Tibial nerve (tissue), 4 donors: Measurements from ENCODE around the gene RSPH1. TPM values are rescaled to one million over a fixed set of nuclear protein-coding genes. Genes with fewer than 3 reads are reported as not detected.
A peak's percentile ranks its signal among the peaks of the same experiment; 100 is the strongest.

ENCODE experiments used
- DNase-seq, 2 donors: peaks; one replicate each; pipeline ENCODE4 v3.0.0-alpha.2; 2019; ENCODE audit warnings: low spot score in 2 of 2
- H3K27ac ChIP-seq, 4 donors: fragments of 200-600 bp; sonication (generic) in 3 of 4; one replicate each; pipeline ENCODE4 v1.5.1; 2017 to 2019; ENCODE audit warnings: mild to moderate bottlenecking in 1 of 4
- H3K27me3 ChIP-seq, 2 donors: fragments of 200-600 bp; sonication (generic) in 1 of 2; one replicate each; pipeline versions ENCODE4 v1.5.1 to v1.6.0; 2017 to 2019
- H3K36me3 ChIP-seq, 3 donors: fragments of 200-600 bp; sonication (generic); one replicate each; pipeline ENCODE4 v1.5.1; 2018 to 2019
- H3K4me1 ChIP-seq, 4 donors: fragments of 200-600 bp; sonication (generic) in 3 of 4; one replicate each; pipeline ENCODE4 v1.5.1; 2017 to 2019
- H3K4me3 ChIP-seq, 4 donors: fragments of 200-600 bp; sonication (generic) in 3 of 4; one replicate each; pipeline ENCODE4 v1.5.1; 2017 to 2019; ENCODE audit warnings: mild to moderate bottlenecking in 1 of 4, moderate library complexity in 1 of 4
- H3K9me3 ChIP-seq, 4 donors: fragments of 200-600 bp; sonication (generic) in 3 of 4; one replicate each; pipeline ENCODE4 v1.5.1; 2017 to 2019
- CTCF ChIP-seq, 5 experiments: fragments of 200-600 bp in 3 of 5; fragments of 450-650 bp in 2 of 5; sonication (generic) in 3 of 5; IDR thresholded peaks; one replicate each; pipeline ENCODE4 v1.5.1; 2016 to 2019; ENCODE audit warnings: antibody characterized with exemption in 5 of 5, mild to moderate bottlenecking in 3 of 5, moderate library complexity in 2 of 5
- EP300 ChIP-seq, 2 donors: sonication (generic); formaldehyde crosslinking; IDR thresholded peaks; one replicate each; pipeline ENCODE4 v1.6.1; 2017; ENCODE audit warnings: antibody characterized with exemption in 2 of 2, mild to moderate bottlenecking in 1 of 2
- POLR2A ChIP-seq, 2 donors: fragments of 450-650 bp; IDR thresholded peaks; one replicate each; pipeline ENCODE4 v1.6.1; 2017; ENCODE audit warnings: antibody characterized with exemption in 2 of 2, mild to moderate bottlenecking in 2 of 2, moderate library complexity in 2 of 2
- WGBS, 2 donors: methylation state at CpG; one replicate each; pipeline ENCODE4 v1.1.5; 2018; 5-methylcytosine and 5-hydroxymethylcytosine counted together
- total RNA-seq, 4 donors: library from RNA; depleted of rRNA; stranded (reverse); fragments of >200 nt; gene quantifications; one replicate each; pipeline ENCODE4 v1.1.0, GENCODE V29; 2016

Gene RSPH1
- total RNA-seq, 4 donors from 2014 or later: 0.21 to 1.7 TPM; not detected in 2

DNA sequence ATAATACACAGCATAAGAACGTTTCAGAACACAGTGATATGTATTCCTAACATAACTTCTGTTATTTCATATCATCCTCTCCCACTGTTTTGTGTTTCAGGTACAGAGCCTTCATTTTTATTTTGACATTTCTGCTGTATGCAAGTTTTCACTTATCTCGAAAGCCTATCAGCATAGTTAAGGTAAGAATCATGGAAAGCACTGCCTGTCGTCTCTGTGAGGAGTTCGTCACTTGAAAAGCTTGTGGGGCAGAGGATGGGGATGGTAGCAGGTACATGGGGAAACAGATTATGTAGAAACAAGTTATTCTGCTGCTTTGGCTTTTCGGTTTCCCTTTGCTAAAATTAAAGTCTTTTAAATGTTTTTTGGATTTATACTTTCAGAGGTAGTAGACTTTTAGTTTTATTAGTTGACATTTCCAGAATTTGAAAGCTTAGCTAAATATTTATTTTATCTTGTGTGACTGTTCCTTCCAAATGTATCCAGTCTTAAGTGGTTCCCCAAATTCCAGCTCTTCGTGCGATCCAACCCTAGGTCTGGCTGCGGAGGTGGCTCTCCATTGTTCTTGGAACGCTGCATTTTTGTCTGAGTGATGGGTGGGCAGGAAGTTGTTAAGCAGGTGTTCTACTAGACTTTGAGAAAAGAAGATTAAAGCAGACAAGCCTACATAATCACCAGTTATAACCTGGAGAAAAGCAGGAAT, 29.8 kb upstream of the RSPH1 start:
- H3K27me3 ChIP-seq: no peaks in the 10 kb centered on the region
- H3K4me1 ChIP-seq: peaks cover 0 to 33% (median 15%) of the 10 kb centered on the region in 4 donors
- no peak overlapping the region for H3K4me3 ChIP-seq
- no peaks in the 10 kb centered on the region for H3K9me3 ChIP-seq
- H3K27ac ChIP-seq: peak overlapping the region in 3 of 4 donors; percentile 52 to 80 (median 74)
- no peak for TF ChIP-seq POLR2A (IDR thresholded peaks at IDR 0.05)
- TF ChIP-seq CTCF (IDR thresholded peaks at IDR 0.05): no peak
- TF ChIP-seq EP300 (IDR thresholded peaks at IDR 0.05): no peak
- WGBS, 2 donors: 81 to 82% methylated on average over 9 of the region's 9 CpGs
- H3K36me3 ChIP-seq: peaks cover 0 to 16% (median 0%) of the 10 kb centered on the region in 3 donors
- DNase-seq: no peak

DNA sequence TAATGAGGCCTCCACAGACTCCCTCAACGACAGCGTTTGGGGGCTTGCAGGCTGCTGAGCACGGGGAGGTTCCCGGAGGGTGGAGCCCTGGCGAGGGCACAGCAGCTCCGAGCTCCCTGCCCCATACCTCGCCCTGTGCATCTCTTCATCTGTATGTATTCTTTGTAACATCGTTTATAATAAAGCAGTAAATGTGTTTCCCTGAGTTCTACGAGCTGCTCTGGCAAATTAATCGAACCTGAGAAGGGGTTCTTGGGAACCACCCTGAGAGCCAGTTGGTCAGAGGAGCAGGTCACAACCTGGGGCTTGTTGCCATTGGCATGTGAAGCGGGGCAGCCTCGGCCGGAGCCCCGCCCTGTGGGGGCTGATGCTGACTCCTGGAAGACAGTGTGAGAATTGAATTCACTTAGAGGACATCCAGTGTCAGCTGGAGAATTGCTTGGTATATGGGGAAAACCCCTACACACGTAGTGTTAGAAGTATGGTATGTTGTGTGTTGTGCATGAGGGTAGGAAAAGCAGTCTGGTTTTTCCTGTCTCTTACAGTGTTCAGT, 29.1 kb upstream of the RSPH1 start:
- no peak for TF ChIP-seq CTCF (IDR thresholded peaks at IDR 0.05)
- TF ChIP-seq EP300 (IDR thresholded peaks at IDR 0.05): no peak
- no peak for TF ChIP-seq POLR2A (IDR thresholded peaks at IDR 0.05)
- peaks cover 0 to 33% (median 17%) of the 10 kb centered on the region in 4 donors for H3K4me1 ChIP-seq
- no peaks in the 10 kb centered on the region for H3K9me3 ChIP-seq
- H3K4me3 ChIP-seq: peak overlapping the region in 3 of 4 donors; percentile 3 to 38 (median 17)
- DNase-seq: no peak
- peaks cover 0 to 14% (median 0%) of the 10 kb centered on the region in 3 donors for H3K36me3 ChIP-seq
- H3K27me3 ChIP-seq: no peaks in the 10 kb centered on the region
- peak overlapping the region; percentile 52 to 80 (median 76) for H3K27ac ChIP-seq
- WGBS, 2 donors: 21 to 24% methylated on average over 13 to 15 of the region's 15 CpGs

- WGBS, 2 donors: 9 to 18% methylated on average over 9 to 17 of the region's 17 CpGs
- peaks cover 0 to 33% (median 17%) of the 10 kb centered on the region in 4 donors for H3K4me1 ChIP-seq
- TF ChIP-seq EP300 (IDR thresholded peaks at IDR 0.05) (no peak), CTCF (IDR thresholded peaks at IDR 0.05) (no peak), POLR2A (IDR thresholded peaks at IDR 0.05) (no peak)
- H3K4me3 ChIP-seq: peak overlapping the region in 3 of 4 donors; percentile 3 to 38 (median 17)
- peak; percentile 54 to 69 for DNase-seq
- no peaks in the 10 kb centered on the region for H3K9me3 ChIP-seq
- peaks cover 0 to 17% (median 0%) of the 10 kb centered on the region in 3 donors for H3K36me3 ChIP-seq
- peak overlapping the region; percentile 52 to 80 (median 76) for H3K27ac ChIP-seq
- H3K27me3 ChIP-seq: no peaks in the 10 kb centered on the region
Observed at GRCh38 chr21:42524341-42525028, 28.5 kb upstream of the RSPH1 start.

DNA sequence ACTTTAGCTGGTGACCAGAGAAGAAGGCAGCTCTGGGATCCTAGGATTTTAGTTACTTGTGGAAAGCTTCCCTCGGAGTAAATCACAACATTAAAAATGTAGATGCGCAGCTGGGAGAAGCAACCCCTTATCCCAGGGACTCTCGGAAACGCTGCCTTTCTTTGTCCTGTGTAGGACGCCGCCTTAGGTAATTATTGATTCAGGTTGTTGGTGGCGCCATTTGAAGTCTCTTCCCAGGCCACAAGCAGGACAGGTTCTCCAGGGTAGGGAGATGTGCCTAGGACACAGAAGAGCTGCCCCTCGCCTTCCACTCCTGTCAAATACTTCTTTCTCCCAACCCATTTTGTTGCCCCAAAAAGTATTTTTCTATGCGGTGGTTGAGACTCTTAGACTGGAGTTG, 27.9 kb upstream of the RSPH1 start:
- no peaks in the 10 kb centered on the region for H3K27me3 ChIP-seq
- TF ChIP-seq EP300 (IDR thresholded peaks at IDR 0.05) (no peak), CTCF (IDR thresholded peaks at IDR 0.05) (no peak)
- no peak for DNase-seq
- H3K4me1 ChIP-seq: peaks cover 0 to 33% (median 17%) of the 10 kb centered on the region in 4 donors
- no peak overlapping the region for H3K4me3 ChIP-seq
- peak overlapping the region; percentile 52 to 80 (median 76) for H3K27ac ChIP-seq
- 78 to 88% methylated on average over 9 of the region's 9 CpGs for WGBS, 2 donors
- H3K36me3 ChIP-seq: peaks cover 0 to 22% (median 0%) of the 10 kb centered on the region in 3 donors
- H3K9me3 ChIP-seq: no peaks in the 10 kb centered on the region
